Measurements from ENCODE around the gene LSM2. TPM values are rescaled to one million over a fixed set of nuclear protein-coding genes. Genes with fewer than 3 reads are reported as not detected.
A peak's percentile ranks its signal among the peaks of the same experiment; 100 is the strongest.

Gene LSM2
- total and polyA plus RNA-seq, 9 of the 15 experiments (the other 6 are each of a cell fraction or from before 2014, with no cell fraction given) = 154 to 407 (median 223) TPM

GRCh38 chr6:31762356-31762755 is 44.4 kb downstream of the LSM2 start, which contains the start of gene SAPCD1:
Gene SAPCD1, plus strand, starts transcription at chr6:31762656. Its CDS starts 399 bp downstream, at chr6:31763055.
- DNase-seq (ENCODE audit: extremely low read depth in 1 of 4, low spot score in 3 of 4) = no peak
- POLR2A ChIA-PET = interaction anchor here (0.8 to 4.6 kb wide), 8 partner anchors 10 to 65 kb away, joined by 3 to 29 read pairs (median 4); partner anchors contain the start of genes CLIC1, HSPA1B, MSH5 and VARS1
- WGBS (ENCODE audit: insufficient coverage, low coverage, missing lambda C conversion rate) = 52% methylated on average over 4 of the region's 4 CpGs
- no peaks in the 10 kb centered on the region for H4K20me1 ChIP-seq (replicated peaks; ENCODE audit: control insufficient read depth, insufficient read depth, low read length)
- H3K9me1 ChIP-seq (ENCODE audit: control insufficient read depth, insufficient read depth, low read length) = no peaks in the 10 kb centered on the region
- H3K27ac ChIP-seq (ENCODE audit: extremely low read depth, low read depth, low read length) = no peak within 1 kb of the TSS
- TF ChIP-seq MCM2 (IDR thresholded peaks at IDR 0.05; ENCODE audit: low read depth) = no peak
- TF ChIP-seq EGR1 (conservative IDR thresholded peaks at IDR 0.05) = no peak
- TF ChIP-seq BRCA1 (IDR thresholded peaks at IDR 0.05) = no peak
- 0 out of 2 replicates have a peak, but pooled peaks have one; percentile 29 for TF ChIP-seq BRCA1 (CRISPR knock-in tag; IDR thresholded peaks at IDR 0.05)
- TF ChIP-seq HNRNPH1 (optimal IDR thresholded peaks at IDR 0.05; ENCODE audit: low read depth, low read length) = no peak
- TF ChIP-seq CC2D1A (IDR thresholded peaks at IDR 0.05) = no peak
- TF ChIP-seq GTF2E2 (tag; IDR thresholded peaks at IDR 0.05) = no peak
- H3K9ac ChIP-seq (ENCODE audit: insufficient read depth in 1 of 2, low read depth in 2 of 2, low read length in 2 of 2) = peak within 1 kb of the TSS in 1 of 2 experiments; percentile 40; a peak in 2 of 4 replicates
- CTCF ChIA-PET (ENCODE audit: low intra/inter-chr PET ratio) = no interaction called here
- H3K79me2 ChIP-seq (ENCODE audit: control insufficient read depth, insufficient read depth, low read length) = no peaks in the 10 kb centered on the region
- no peak within 1 kb of the TSS for H2AFZ ChIP-seq (ENCODE audit: low read depth, low read length)
- in situ Hi-C loops (cut with MboI) = no loop called here
- H3K4me2 ChIP-seq (ENCODE audit: insufficient read depth, low read length) = no peak within 1 kb of the TSS
- no peak for ATAC-seq
- intact Hi-C loops (cut with micrococcal nuclease) = no loop called here
- peaks cover 0 to 20% of the 10 kb centered on the region in 2 experiments; a peak in 3 of 5 replicates for H3K4me1 ChIP-seq (replicated peaks in 1 of 2; ENCODE audit: control insufficient read depth in 2 of 2, insufficient read depth in 2 of 2, low read length in 2 of 2)
- H3K27me3 ChIP-seq (ENCODE audit: control insufficient read depth in 2 of 2, insufficient read depth in 2 of 2, low read length in 2 of 2) = no peaks in the 10 kb centered on the region
- no TSS peak for BruUV-seq (replicated peaks)
- H3K4me3 ChIP-seq = no peak within 1 kb of the TSS
- no peak for FAIRE-seq
- peaks cover 63% of the 10 kb centered on the region for H3K36me3 ChIP-seq (ENCODE audit: control insufficient read depth, insufficient read depth, low read length)
- H3K9me3 ChIP-seq (replicated peaks; ENCODE audit: control insufficient read depth, insufficient read depth, low read depth, low read length) = no peaks in the 10 kb centered on the region

- H3K4me3 ChIP-seq = no peak overlapping the region
- H3K27me3 ChIP-seq (ENCODE audit: control insufficient read depth in 2 of 2, insufficient read depth in 2 of 2, low read length in 2 of 2) = no peaks in the 10 kb centered on the region
- no peaks in the 10 kb centered on the region for H3K9me3 ChIP-seq (replicated peaks; ENCODE audit: control insufficient read depth, insufficient read depth, low read depth, low read length)
- intact Hi-C loops (cut with micrococcal nuclease) = no loop called here
- H3K27ac ChIP-seq (ENCODE audit: extremely low read depth, low read depth, low read length) = no peak overlapping the region
- peaks cover 63% of the 10 kb centered on the region for H3K36me3 ChIP-seq (ENCODE audit: control insufficient read depth, insufficient read depth, low read length)
- H2AFZ ChIP-seq (ENCODE audit: low read depth, low read length) = no peak overlapping the region
- ChIA-PET POLR2A (interaction anchor here (0.6 to 6.6 kb wide), 12 partner anchors 8 to 70 kb away, joined by 3 to 85 read pairs (median 4); partner anchors contain the start of genes CLIC1, HSPA1B, MSH5 and VARS1), CTCF (ENCODE audit: low intra/inter-chr PET ratio) (no interaction called here)
- H3K4me1 ChIP-seq (replicated peaks in 1 of 2; ENCODE audit: control insufficient read depth in 2 of 2, insufficient read depth in 2 of 2, low read length in 2 of 2) = peaks cover 0 to 17% of the 10 kb centered on the region in 2 experiments; a peak in 3 of 5 replicates
- H3K9ac ChIP-seq (ENCODE audit: insufficient read depth in 1 of 2, low read depth in 2 of 2, low read length in 2 of 2) = 0 out of 4 replicates have a peak overlapping the region, but pooled peaks of 1 of the 2 experiments have one; percentile 6
- no peak for TF ChIP-seq HMBOX1 (IDR thresholded peaks at IDR 0.05)
- TF ChIP-seq BRCA1 (IDR thresholded peaks at IDR 0.05) = no peak
- TF ChIP-seq BRCA1 (CRISPR knock-in tag; IDR thresholded peaks at IDR 0.05) = no peak
- 0 out of 2 replicates have a peak, but pooled peaks have one; percentile 31 for TF ChIP-seq HDAC6 (IDR thresholded peaks at IDR 0.05; ENCODE audit: low read depth, low read length)
- no peak for TF ChIP-seq THAP7 (CRISPR knock-in tag; IDR thresholded peaks at IDR 0.05)
- no peak for TF ChIP-seq KAT7 (CRISPR knock-in tag; IDR thresholded peaks at IDR 0.05; ENCODE audit: borderline replicate concordance)
- peak; percentile 81 for TF ChIP-seq RBM22 (IDR thresholded peaks at IDR 0.05; ENCODE audit: low read depth, low read length, poor library complexity, severe bottlenecking)
- TF ChIP-seq RBFOX2 (IDR thresholded peaks at IDR 0.05; ENCODE audit: low read depth, low read length) = peak; percentile 57
- peak; percentile 69 for TF ChIP-seq POLR2G (IDR thresholded peaks at IDR 0.05; ENCODE audit: low read depth, low read length)
- TF ChIP-seq MAZ (CRISPR knock-in tag; conservative IDR thresholded peaks at IDR 0.05 in 1 of 2, IDR thresholded peaks at IDR 0.05 in 1 of 2) = peak in 1 of 2 experiments; percentile 37; a peak in 1 of 4 replicates
- no peaks in the 10 kb centered on the region for H4K20me1 ChIP-seq (replicated peaks; ENCODE audit: control insufficient read depth, insufficient read depth, low read length)
- no peaks in the 10 kb centered on the region for H3K9me1 ChIP-seq (ENCODE audit: control insufficient read depth, insufficient read depth, low read length)
- no peak for FAIRE-seq
- no peak for DNase-seq (ENCODE audit: extremely low read depth in 1 of 4, low spot score in 3 of 4)
- no peak for ATAC-seq
- no peak overlapping the region for H3K4me2 ChIP-seq (ENCODE audit: insufficient read depth, low read length)
- TSS peak; percentile 4 for BruUV-seq (replicated peaks)
- WGBS (ENCODE audit: insufficient coverage, low coverage, missing lambda C conversion rate) = 79% methylated on average over 8 of the region's 8 CpGs
- no peaks in the 10 kb centered on the region for H3K79me2 ChIP-seq (ENCODE audit: control insufficient read depth, insufficient read depth, low read length)
- in situ Hi-C loops (cut with MboI) = no loop called here
Observed at GRCh38 chr6:31761343-31761742, 45.4 kb downstream of the LSM2 start.
